HepG2 (cell line): Measurements from ENCODE around the gene SUPT6H. TPM values are rescaled to one million over a fixed set of nuclear protein-coding genes. Genes with fewer than 3 reads are reported as not detected.

Experiments
- ATAC-seq: fragments of 200-7000 bp; cut with Tn5 transposase; 3 replicates; pipeline ENCODE4 v1.9.1; 2020; ENCODE audit warnings: mild to moderate bottlenecking, moderate library complexity
- BruUV-seq: library from RNA; stranded (reverse); fragments of 400-500 nt; replicated peaks from 2 replicates; lab custom pipeline; 2021; lab: Mats Ljungman, UMichigan
- CTCF ChIA-PET: fragments of 300-600 bp; formaldehyde crosslinking; extraction: SDS; loops from one replicate; lab custom pipeline; 2021; ENCODE audit warnings: low total read pairs, inconsistent platforms, low intra/inter-chr PET ratio; lab: Yijun Ruan, JAX
- POLR2A ChIA-PET: fragments of 350-600 bp; sonication (Branson Sonifier 250); formaldehyde crosslinking; loops from one replicate; lab custom pipeline; 2020; ENCODE audit warnings: antibody characterized with exemption, inconsistent platforms; lab: Yijun Ruan, JAX
- DNase-seq: peaks from one replicate; pipeline ENCODE4 v3.0.0-alpha.2; 2015; ENCODE audit warnings: low spot score
- FAIRE-seq: peaks from 3 replicates; lab custom pipeline; 2011; peaks lifted over from hg19 to GRCh38; lab: Jason Lieb, UNC
- H2AFZ ChIP-seq: one replicate; pipeline ENCODE4 v1.6.1; 2011; ENCODE audit warnings: low read length, inconsistent platforms
- H3K27ac ChIP-seq: fragments of 300-600 bp; 3 replicates; pipeline ENCODE4 v1.8.0; 2011; ENCODE audit warnings: mixed run types, mild to moderate bottlenecking, mixed read lengths, low read length, inconsistent platforms; ENCODE audit not compliant: insufficient read depth; ENCODE audit errors: extremely low read length
- H3K27me3 ChIP-seq, 2 experiments: fragments of 200-600 bp in 1 of 2; 2 replicates in 1 of 2; 3 replicates in 1 of 2; pipeline versions ENCODE4 v1.6.0 to v1.8.0; 2011; ENCODE audit warnings: low read length in 2 of 2, mild to moderate bottlenecking in 2 of 2, moderate library complexity in 2 of 2, inconsistent platforms in 1 of 2; ENCODE audit not compliant: insufficient read depth in 2 of 2, control insufficient read depth in 1 of 2
- H3K36me3 ChIP-seq, 2 experiments: fragments of 200-600 bp in 1 of 2; replicated peaks in 1 of 2; 2 replicates in 1 of 2; 3 replicates in 1 of 2; pipeline versions ENCODE4 v1.5.1 to v1.8.0; 2011; ENCODE audit warnings: low read length in 2 of 2, inconsistent platforms in 1 of 2; ENCODE audit not compliant: insufficient read depth in 2 of 2, control insufficient read depth in 1 of 2
- H3K4me1 ChIP-seq: 2 replicates; pipeline ENCODE4 v1.5.1; 2012; ENCODE audit warnings: low read length, inconsistent platforms; ENCODE audit not compliant: insufficient read depth
- H3K4me2 ChIP-seq: 2 replicates; pipeline ENCODE4 v1.6.0; 2011; ENCODE audit warnings: low read depth, low read length, inconsistent platforms
- H3K4me3 ChIP-seq, 3 experiments: fragments of 200-600 bp in 1 of 3; sonication (generic), shearing (Covaris generic) in 1 of 3; replicated peaks in 1 of 3; 2 replicates each; pipeline ENCODE4 v1.5.1; 2011 to 2016; ENCODE audit warnings: low read length in 3 of 3, inconsistent platforms in 2 of 3, low read depth in 2 of 3, mild to moderate bottlenecking in 2 of 3, control low read depth in 1 of 3, mixed read lengths in 1 of 3; ENCODE audit not compliant: insufficient read depth in 1 of 3
- H3K79me2 ChIP-seq: one replicate; pipeline ENCODE4 v1.6.1; 2011; ENCODE audit warnings: low read length, inconsistent platforms; ENCODE audit not compliant: insufficient read depth
- H3K9ac ChIP-seq: 2 replicates; pipeline ENCODE4 v1.6.0; 2011; ENCODE audit warnings: mild to moderate bottlenecking, low read depth, low read length, inconsistent platforms; ENCODE audit not compliant: insufficient read depth
- H3K9me3 ChIP-seq: 2 replicates; pipeline ENCODE4 v1.5.1; 2012; ENCODE audit warnings: mild to moderate bottlenecking, low read length
- H4K20me1 ChIP-seq: 2 replicates; pipeline ENCODE4 v1.6.0; 2011; ENCODE audit warnings: inconsistent platforms, mild to moderate bottlenecking, low read length, moderate library complexity; ENCODE audit not compliant: insufficient read depth
- KIAA2018 ChIP-seq: sonication (generic); formaldehyde crosslinking; IDR thresholded peaks from 2 replicates; pipeline ENCODE4 v1.5.0; 2020; ENCODE audit warnings: mild to moderate bottlenecking, missing genetic modification reagents, borderline replicate concordance
- MAF1 ChIP-seq: sonication (generic); formaldehyde crosslinking; IDR thresholded peaks from 2 replicates; pipeline ENCODE4 v1.5.0; 2020; ENCODE audit warnings: missing genetic modification reagents, borderline replicate concordance
- MATR3 ChIP-seq: sonication (generic); formaldehyde crosslinking; IDR thresholded peaks from 2 replicates; pipeline ENCODE4 v1.4.0; 2020; ENCODE audit warnings: missing genetic modification reagents
- U2AF1 ChIP-seq: fragments of 200-400 bp; formaldehyde crosslinking; optimal IDR thresholded peaks from 2 replicates; pipeline ENCODE3; 2017; ENCODE audit warnings: mild to moderate bottlenecking, low read depth, low read length
- ZBTB33 ChIP-seq: sonication (generic); formaldehyde crosslinking; IDR thresholded peaks from 2 replicates; pipeline ENCODE4 v1.4.0; 2020; ENCODE audit warnings: missing genetic modification reagents
- ZNF720 ChIP-seq: sonication (generic); formaldehyde crosslinking; IDR thresholded peaks from 2 replicates; pipeline ENCODE4 v1.4.0; 2020; ENCODE audit warnings: missing genetic modification reagents
- WGBS: methylation state at CpG from one replicate; pipeline ENCODE4 v1.1.6; 2017; ENCODE audit warnings: low lambda C conversion rate; 5-methylcytosine and 5-hydroxymethylcytosine counted together
- in situ Hi-C: cut with HindIII; loops from 2 replicates; pipeline ENCODE4 v1.10.0; 2017; ENCODE audit warnings: low pct_unique_long_range_greater_than_20kb; ENCODE audit not compliant: extremely low pct_ligation_motif_present
- intact Hi-C: fragments of 100-400 bp; cut with micrococcal nuclease; formaldehyde crosslinking; loops from one replicate; pipeline ENCODE4 v1.10.0; 2022; ENCODE audit not compliant: unreplicated experiment
- polyA plus RNA-seq, 8 experiments: library from polyadenylated mRNA; depleted of rRNA in 3 of 8; stranded (reverse) in 7 of 8; unstranded in 1 of 8; fragments of >200 nt; fragmentation: Illumina TruSeq in 4 of 8; extraction: Trizol in 4 of 8; gene quantifications; 2 replicates each; pipeline versions ENCODE4 v1.2.1 to v1.2.3, GENCODE V29; 2011 to 2016; ENCODE audit warnings: low read depth in 4 of 8, missing spikeins in 1 of 8, mixed read lengths in 1 of 8; ENCODE audit not compliant: insufficient read depth in 1 of 8
- total RNA-seq, 5 experiments: library from RNA; depleted of rRNA; stranded (reverse); fragments of >200 nt; fragmentation: Illumina TruSeq; extraction: Trizol; gene quantifications; 2 replicates each; pipeline ENCODE4 v1.2.3, GENCODE V29; 2016; ENCODE audit warnings: low read depth in 1 of 5

The SUPT6H gene
- total and polyA plus RNA-seq, 2 of the 13 experiments (the other 11 are each of a cell fraction or from before 2014, with no cell fraction given): 32.7 to 39.9 TPM

- peaks cover 28% of the 10 kb centered on the region for H3K79me2 ChIP-seq
- DNase-seq (no peak), ATAC-seq (no peak), FAIRE-seq (no peak)
- peaks cover 22% of the 10 kb centered on the region for H4K20me1 ChIP-seq
- CTCF ChIA-PET: no interaction called here
- 88% methylated on average over 31 of the region's 60 CpGs for WGBS
- H3K9ac ChIP-seq: peak within 1 kb of the TSS; percentile 98
- H3K36me3 ChIP-seq: peaks cover 2 to 19% of the 10 kb centered on the region in 2 experiments; a peak in 3 of 5 replicates
- POLR2A ChIA-PET: no interaction called here
- peaks cover 2 to 3% of the 10 kb centered on the region in 2 experiments; a peak in 3 of 5 replicates for H3K27me3 ChIP-seq
- no peak within 1 kb of the TSS for H3K4me3 ChIP-seq
- H3K9me3 ChIP-seq: no peaks in the 10 kb centered on the region
- TF ChIP-seq MATR3 (CRISPR knock-in tag): no peak
- no peak for TF ChIP-seq ZNF720
- peak; percentile 93 for TF ChIP-seq ZBTB33 (CRISPR knock-in tag)
- no peak for TF ChIP-seq MAF1
- no peak for TF ChIP-seq KIAA2018 (CRISPR knock-in tag)
- TF ChIP-seq U2AF1: no peak
- TF ChIP-seq, all 625 proteins: peak for 1
- Histone ChIP-seq H3K4me1 (peaks cover 44% of the 10 kb centered on the region), H3K27ac (no peak within 1 kb of the TSS), H3K4me2 (peak within 1 kb of the TSS; percentile 73; the same call in 1 of the 2 replicates), H2AFZ (no peak within 1 kb of the TSS)
- no TSS peak for BruUV-seq
- intact Hi-C loops (no loop called here), in situ Hi-C loops (loop anchor here (5.0 kb wide), 1 partner anchor 70 kb away; the partner anchor contains the start of gene BLTP2)
Observed at GRCh38 chr17:28717578-28718332, 55.8 kb downstream of the SUPT6H start, which contains the start of gene RAB34. Gene RAB34, minus strand, starts transcription at chr17:28717868. Its CDS starts 602 bp downstream, at chr17:28717266.
